Heart left ventricle (tissue), 13 donors: ENCODE measurements around the gene KLHL6.
"Not testable (repeated sequence)": the region's sequence is repeated elsewhere in the genome, so short reads cannot be mapped to it uniquely, and the experiment has no call there.

Experiments used
- CTCF ChIP-seq, 12 donors: fragments of 200-600 bp; sonication (generic) in 4 of 12; IDR thresholded peaks; one replicate each; pipeline versions ENCODE4 v1.5.0 to v1.8.0; 2018 to 2022; ENCODE audit warnings: antibody characterized with exemption in 12 of 12, mild to moderate bottlenecking in 5 of 12
- POLR2A ChIP-seq, 2 donors: fragments of 450-650 bp; IDR thresholded peaks; one replicate each; pipeline ENCODE4 v1.6.1; 2017; ENCODE audit warnings: antibody characterized with exemption in 2 of 2, mild to moderate bottlenecking in 2 of 2, moderate library complexity in 2 of 2
- donor health status: ischemic (EF 13 %, LVEDD 7.1; RV severe dilation, severe dysfunction).
- donor health status: DM: no; HTN: yes; CAD: no.
- donor health status: DM: no; HTN: no; CAD: no.
- donor health status: ischemic (EF 25% LVEDD 6.9; RV normal size, moderate dysfunction).
- donor health status: ischemic (EF 25% LVEDD 5.7; RV mildly dilated, moderate dysfunction).
- donor health status: ischemic (EF 35%, LVEDD 5.7; RV mildly dilated, moderate dysfunction).
- donor health status: nonischemic (EF 11% LVEDD 7.7; RV severe dilation, severe dysfunction).
- donor health status: DM: yes; HTN: yes; CAD: no.
- donor health status: PGD.
- donor health status: ischemic (EF 29% LVEDD 5.4; RV normal size, mild dysfunction).
- donor health status: nonischemic (EF 23%, LVEDD 6.1; RV moderate dilation, normal function).

- not testable (repeated sequence) for TF ChIP-seq CTCF, POLR2A (IDR thresholded peaks at IDR 0.05)
Observed at GRCh38 chr3:183440521-183440920, 115.0 kb downstream of the KLHL6 start.
